Mammary epithelial cell (primary cell): ENCODE data around the gene SRSF9.

Experiments
- EZH2 ChIP-seq: IDR thresholded peaks from 2 replicates; pipeline ENCODE4 v1.6.1; 2012; ENCODE audit warnings: low read length, inconsistent platforms, borderline replicate concordance
- TF ChIP-seq, protein P1 (sequence below), 2 donors: IDR thresholded peaks in 1 of 2; conservative IDR thresholded peaks in 1 of 2; 2 replicates each; pipeline ENCODE4 v1.5.1; 2011 to 2012; ENCODE audit warnings: inconsistent platforms in 2 of 2, low read length in 2 of 2, mild to moderate bottlenecking in 2 of 2, control low read depth in 1 of 2, low read depth in 1 of 2; ENCODE audit not compliant: insufficient read depth in 1 of 2; ENCODE audit errors: extremely low read depth in 1 of 2

DNA sequence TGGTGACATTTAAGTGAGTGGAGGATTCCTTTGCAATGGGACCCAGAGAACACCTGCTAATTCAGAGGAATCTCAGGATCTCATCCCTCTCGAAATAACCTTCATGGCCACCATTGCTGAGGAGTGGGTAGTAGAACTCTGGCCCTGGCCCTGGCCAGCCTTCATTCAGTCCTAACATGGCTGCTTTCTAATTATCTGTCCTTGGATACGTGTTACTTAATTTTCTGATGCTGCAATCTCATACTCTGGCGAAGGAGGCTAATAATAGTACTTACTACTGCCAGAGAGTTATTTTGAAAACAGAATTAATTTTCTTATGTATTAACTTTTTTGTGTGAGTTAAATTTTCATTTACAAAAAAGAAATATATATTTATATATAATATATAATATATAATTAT is 43.8 kb downstream of the SRSF9 start:
- no peak for TF ChIP-seq EZH2
- TF ChIP-seq, protein P1, sequence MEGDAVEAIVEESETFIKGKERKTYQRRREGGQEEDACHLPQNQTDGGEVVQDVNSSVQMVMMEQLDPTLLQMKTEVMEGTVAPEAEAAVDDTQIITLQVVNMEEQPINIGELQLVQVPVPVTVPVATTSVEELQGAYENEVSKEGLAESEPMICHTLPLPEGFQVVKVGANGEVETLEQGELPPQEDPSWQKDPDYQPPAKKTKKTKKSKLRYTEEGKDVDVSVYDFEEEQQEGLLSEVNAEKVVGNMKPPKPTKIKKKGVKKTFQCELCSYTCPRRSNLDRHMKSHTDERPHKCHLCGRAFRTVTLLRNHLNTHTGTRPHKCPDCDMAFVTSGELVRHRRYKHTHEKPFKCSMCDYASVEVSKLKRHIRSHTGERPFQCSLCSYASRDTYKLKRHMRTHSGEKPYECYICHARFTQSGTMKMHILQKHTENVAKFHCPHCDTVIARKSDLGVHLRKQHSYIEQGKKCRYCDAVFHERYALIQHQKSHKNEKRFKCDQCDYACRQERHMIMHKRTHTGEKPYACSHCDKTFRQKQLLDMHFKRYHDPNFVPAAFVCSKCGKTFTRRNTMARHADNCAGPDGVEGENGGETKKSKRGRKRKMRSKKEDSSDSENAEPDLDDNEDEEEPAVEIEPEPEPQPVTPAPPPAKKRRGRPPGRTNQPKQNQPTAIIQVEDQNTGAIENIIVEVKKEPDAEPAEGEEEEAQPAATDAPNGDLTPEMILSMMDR (conservative IDR thresholded peaks at IDR 0.05 in 1 of 2, IDR thresholded peaks at IDR 0.05 in 1 of 2; ENCODE audit: extremely low read depth in 1 of 2, insufficient read depth in 1 of 2, low read depth in 1 of 2, low read length in 2 of 2), result no peak
